Smooth muscle cell (in vitro differentiated cells): ENCODE measurements around the gene ARMC6. TPM values are rescaled to one million over a fixed set of nuclear protein-coding genes. Genes with fewer than 3 reads are reported as not detected.

Source experiments
- DNase-seq: peaks from one replicate; lab custom pipeline; 2025; ENCODE audit not compliant: unreplicated experiment; lab: John Stamatoyannopoulos, UW
- H2AFZ ChIP-seq: fragments of 200-600 bp; sonication (generic); 2 replicates; pipeline ENCODE4 v1.6.0; 2016; ENCODE audit warnings: antibody characterized with exemption, low read depth, mild to moderate bottlenecking
- H3F3A ChIP-seq: fragments of 200-600 bp; sonication (generic); 2 replicates; pipeline ENCODE4 v1.6.0; 2017; ENCODE audit warnings: antibody characterized with exemption, low read depth
- H3K27ac ChIP-seq: fragments of 200-600 bp; sonication (generic); 2 replicates; pipeline ENCODE4 v1.5.1; 2016; ENCODE audit warnings: low read depth, mild to moderate bottlenecking
- H3K27me3 ChIP-seq: fragments of 200-600 bp; sonication (generic); 2 replicates; pipeline ENCODE4 v1.6.1; 2016; ENCODE audit warnings: low read depth, mild to moderate bottlenecking
- H3K36me3 ChIP-seq: fragments of 200-600 bp; sonication (generic); 2 replicates; pipeline ENCODE4 v1.5.1; 2016; ENCODE audit warnings: low read depth
- H3K4me1 ChIP-seq: fragments of 200-600 bp; sonication (generic); 2 replicates; pipeline ENCODE4 v1.5.1; 2016; ENCODE audit warnings: low read depth
- H3K4me2 ChIP-seq: fragments of 200-600 bp; sonication (generic); 2 replicates; pipeline ENCODE4 v1.6.0; 2016; ENCODE audit warnings: mild to moderate bottlenecking
- H3K4me3 ChIP-seq: fragments of 200-600 bp; sonication (generic); 2 replicates; pipeline ENCODE4 v1.5.1; 2016; ENCODE audit warnings: mild to moderate bottlenecking
- H3K79me2 ChIP-seq: fragments of 200-600 bp; sonication (generic); 2 replicates; pipeline ENCODE4 v1.6.0; 2016; ENCODE audit warnings: low read depth, mild to moderate bottlenecking
- H3K9ac ChIP-seq: fragments of 200-600 bp; sonication (generic); 2 replicates; pipeline ENCODE4 v1.6.0; 2016; ENCODE audit warnings: low read depth
- H3K9me3 ChIP-seq: fragments of 200-600 bp; sonication (generic); replicated peaks from 2 replicates; pipeline ENCODE4 v1.5.1; 2016; ENCODE audit warnings: low read depth
- H4K20me1 ChIP-seq: fragments of 200-600 bp; sonication (generic); 2 replicates; pipeline ENCODE4 v1.6.0; 2016; ENCODE audit warnings: low read depth
- WGBS: methylation state at CpG from one replicate; pipeline ENCODE4 v1.1.7; 2016; ENCODE audit warnings: low lambda C conversion rate; 5-methylcytosine and 5-hydroxymethylcytosine counted together
- polyA plus RNA-seq: library from polyadenylated mRNA; unstranded; fragments of >200 nt; fragmentation: Nextera tagmentation; extraction: Ambion mirVana; gene quantifications from 2 replicates; pipeline ENCODE4 v1.2.1, GENCODE V29; 2016
- total RNA-seq: library from RNA; depleted of rRNA; stranded (reverse); fragments of >200 nt; gene quantifications from 2 replicates; pipeline ENCODE4 v1.2.3, GENCODE V29; 2014
- TF ChIP-seq, protein P1 (sequence below): fragments of 200-600 bp; sonication (generic); IDR thresholded peaks from 2 replicates; pipeline ENCODE4 v1.5.1; 2017; ENCODE audit warnings: borderline replicate concordance, mild to moderate bottlenecking, antibody characterized with exemption; ENCODE audit not compliant: insufficient read depth, poor library complexity, severe bottlenecking

Gene ARMC6
- total and polyA plus RNA-seq, 2 experiments from 2014 or later: 17.8 to 27.1 TPM

DNA sequence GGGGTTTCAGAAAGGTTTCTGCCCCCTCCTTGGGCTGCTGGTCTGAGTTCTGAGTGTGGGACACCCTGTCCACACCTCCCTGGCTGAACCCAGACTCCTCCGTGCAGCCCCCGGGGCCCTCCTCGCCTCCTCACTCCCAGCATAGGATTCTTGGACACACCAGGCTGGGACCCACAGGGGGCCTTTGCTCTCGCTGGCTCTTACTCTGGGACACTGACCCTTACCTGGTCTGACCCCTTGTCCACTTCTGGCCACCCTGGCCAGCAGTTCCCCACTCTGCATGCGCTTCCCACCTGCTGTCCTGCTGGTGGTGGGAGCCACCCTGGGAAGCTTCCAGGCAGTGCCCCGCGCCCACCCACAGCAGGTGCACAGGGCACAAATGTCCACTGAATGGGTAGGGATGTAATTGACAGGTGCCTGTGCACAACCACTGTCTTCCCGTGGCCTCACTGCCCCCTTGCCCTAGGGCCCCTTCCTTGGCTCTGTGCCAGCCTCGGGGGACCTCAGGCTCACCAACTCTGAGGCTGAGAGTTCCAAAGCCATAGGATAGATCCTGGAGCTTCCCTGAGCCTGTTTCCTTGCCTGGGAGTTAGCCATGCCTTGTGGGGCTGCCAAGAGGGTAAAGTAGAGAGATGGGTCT lies 23.4 kb downstream of the ARMC6 start:
- H3K9me3 ChIP-seq: no peaks in the 10 kb centered on the region
- no peaks in the 10 kb centered on the region for H4K20me1 ChIP-seq
- H3K4me2 ChIP-seq: no peak overlapping the region
- H3K27me3 ChIP-seq: no peaks in the 10 kb centered on the region
- no peaks in the 10 kb centered on the region for H3F3A ChIP-seq
- no peak overlapping the region for H3K9ac ChIP-seq
- H3K27ac ChIP-seq: no peak overlapping the region
- no peak overlapping the region for H2AFZ ChIP-seq
- whole genome bisulfite sequencing: 98% methylated on average over 6 of the region's 9 CpGs
- DNase-seq: no peak
- TF ChIP-seq, protein P1, sequence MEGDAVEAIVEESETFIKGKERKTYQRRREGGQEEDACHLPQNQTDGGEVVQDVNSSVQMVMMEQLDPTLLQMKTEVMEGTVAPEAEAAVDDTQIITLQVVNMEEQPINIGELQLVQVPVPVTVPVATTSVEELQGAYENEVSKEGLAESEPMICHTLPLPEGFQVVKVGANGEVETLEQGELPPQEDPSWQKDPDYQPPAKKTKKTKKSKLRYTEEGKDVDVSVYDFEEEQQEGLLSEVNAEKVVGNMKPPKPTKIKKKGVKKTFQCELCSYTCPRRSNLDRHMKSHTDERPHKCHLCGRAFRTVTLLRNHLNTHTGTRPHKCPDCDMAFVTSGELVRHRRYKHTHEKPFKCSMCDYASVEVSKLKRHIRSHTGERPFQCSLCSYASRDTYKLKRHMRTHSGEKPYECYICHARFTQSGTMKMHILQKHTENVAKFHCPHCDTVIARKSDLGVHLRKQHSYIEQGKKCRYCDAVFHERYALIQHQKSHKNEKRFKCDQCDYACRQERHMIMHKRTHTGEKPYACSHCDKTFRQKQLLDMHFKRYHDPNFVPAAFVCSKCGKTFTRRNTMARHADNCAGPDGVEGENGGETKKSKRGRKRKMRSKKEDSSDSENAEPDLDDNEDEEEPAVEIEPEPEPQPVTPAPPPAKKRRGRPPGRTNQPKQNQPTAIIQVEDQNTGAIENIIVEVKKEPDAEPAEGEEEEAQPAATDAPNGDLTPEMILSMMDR: no peak
- no peaks in the 10 kb centered on the region for H3K4me1 ChIP-seq
- H3K79me2 ChIP-seq: no peaks in the 10 kb centered on the region
- H3K4me3 ChIP-seq: no peak overlapping the region
- no peaks in the 10 kb centered on the region for H3K36me3 ChIP-seq

GRCh38 chr19:19057317-19057716 lies 23.9 kb downstream of the ARMC6 start:
- no peak for DNase-seq
- H3K4me2 ChIP-seq: no peak overlapping the region
- 96% methylated on average over 13 of the region's 13 CpGs for WGBS
- no peak overlapping the region for H3K4me3 ChIP-seq
- H4K20me1 ChIP-seq: no peaks in the 10 kb centered on the region
- no peaks in the 10 kb centered on the region for H3K36me3 ChIP-seq
- H3K9ac ChIP-seq: no peak overlapping the region
- no peaks in the 10 kb centered on the region for H3K79me2 ChIP-seq
- no peaks in the 10 kb centered on the region for H3F3A ChIP-seq
- no peak overlapping the region for H3K27ac ChIP-seq
- H3K27me3 ChIP-seq: no peaks in the 10 kb centered on the region
- TF ChIP-seq, protein P1: no peak
- no peaks in the 10 kb centered on the region for H3K9me3 ChIP-seq
- H2AFZ ChIP-seq: no peak overlapping the region
- H3K4me1 ChIP-seq: no peaks in the 10 kb centered on the region

- no peak overlapping the region for H3K4me2 ChIP-seq
- no peaks in the 10 kb centered on the region for H3K4me1 ChIP-seq
- H3K36me3 ChIP-seq: no peaks in the 10 kb centered on the region
- H4K20me1 ChIP-seq: no peaks in the 10 kb centered on the region
- DNase-seq: no peak
- H3K27me3 ChIP-seq: no peaks in the 10 kb centered on the region
- no peak overlapping the region for H2AFZ ChIP-seq
- H3K79me2 ChIP-seq: no peaks in the 10 kb centered on the region
- H3F3A ChIP-seq: peaks cover 2% of the 10 kb centered on the region
- H3K27ac ChIP-seq: no peak overlapping the region
- H3K9me3 ChIP-seq: no peaks in the 10 kb centered on the region
- no peak overlapping the region for H3K9ac ChIP-seq
- no peak overlapping the region for H3K4me3 ChIP-seq
- WGBS: 94% methylated on average over 7 of the region's 7 CpGs
- TF ChIP-seq, protein P1: no peak
These were observed 24.3 kb downstream of the ARMC6 start for GRCh38 chr19:19057720-19058119.
